Astrocyte of the spinal cord (primary cell): Measurements from ENCODE around the gene UNC93B1.

Experiments used
- DNase-seq: peaks from one replicate; pipeline ENCODE4 v3.0.0; 2011; ENCODE audit warnings: low read depth, low spot score
- H3K4me3 ChIP-seq: 2 replicates; pipeline ENCODE4 v1.5.1; 2011; ENCODE audit warnings: low read depth, mild to moderate bottlenecking, low read length, moderate library complexity
- in situ Hi-C: cut with HindIII; loops from 2 replicates; pipeline ENCODE4 v1.10.0; 2017; ENCODE audit warnings: low sequenced_read_pairs
- TF ChIP-seq, protein P1 (sequence below): IDR thresholded peaks from 2 replicates; pipeline ENCODE4 v1.5.1; 2012; ENCODE audit warnings: low read depth, mild to moderate bottlenecking, low read length, inconsistent platforms

The UNC93B1 gene

DNA sequence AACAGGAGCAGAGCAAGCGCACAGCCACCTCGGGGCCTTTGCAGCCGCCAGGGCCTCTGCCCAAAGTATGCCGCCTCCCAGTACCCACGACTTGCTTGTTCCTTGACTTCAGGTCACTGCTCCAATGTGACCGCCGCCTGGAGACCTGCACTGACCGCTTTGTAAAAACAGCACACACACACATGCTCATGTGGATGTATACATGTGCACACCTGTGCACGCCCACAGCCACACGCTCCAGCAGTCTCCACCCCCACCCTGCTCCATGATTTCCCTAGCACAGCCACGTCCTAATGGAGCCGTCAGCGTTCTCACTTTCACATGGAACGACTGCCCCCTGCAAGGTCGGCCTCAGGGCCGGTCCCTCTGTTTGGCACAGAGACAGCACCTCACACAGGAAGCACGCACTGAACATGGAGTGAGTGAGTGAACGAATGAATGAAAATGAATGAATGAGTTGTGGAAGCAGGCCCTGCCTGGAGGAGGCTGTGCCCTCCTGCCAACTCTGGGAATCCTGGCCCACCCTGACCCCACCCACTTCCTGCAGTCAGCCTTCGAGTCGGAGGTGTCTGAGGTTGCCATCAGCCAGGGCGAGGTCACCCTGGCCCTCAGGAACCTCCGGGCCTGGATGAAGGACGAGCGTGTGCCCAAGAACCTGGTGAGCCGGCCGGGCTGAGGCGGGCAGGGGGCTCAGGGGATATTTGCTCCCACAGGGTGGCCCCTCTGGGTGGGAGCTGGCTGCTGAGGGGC is 14.3 kb upstream of the UNC93B1 start:
- TF ChIP-seq, protein P1, sequence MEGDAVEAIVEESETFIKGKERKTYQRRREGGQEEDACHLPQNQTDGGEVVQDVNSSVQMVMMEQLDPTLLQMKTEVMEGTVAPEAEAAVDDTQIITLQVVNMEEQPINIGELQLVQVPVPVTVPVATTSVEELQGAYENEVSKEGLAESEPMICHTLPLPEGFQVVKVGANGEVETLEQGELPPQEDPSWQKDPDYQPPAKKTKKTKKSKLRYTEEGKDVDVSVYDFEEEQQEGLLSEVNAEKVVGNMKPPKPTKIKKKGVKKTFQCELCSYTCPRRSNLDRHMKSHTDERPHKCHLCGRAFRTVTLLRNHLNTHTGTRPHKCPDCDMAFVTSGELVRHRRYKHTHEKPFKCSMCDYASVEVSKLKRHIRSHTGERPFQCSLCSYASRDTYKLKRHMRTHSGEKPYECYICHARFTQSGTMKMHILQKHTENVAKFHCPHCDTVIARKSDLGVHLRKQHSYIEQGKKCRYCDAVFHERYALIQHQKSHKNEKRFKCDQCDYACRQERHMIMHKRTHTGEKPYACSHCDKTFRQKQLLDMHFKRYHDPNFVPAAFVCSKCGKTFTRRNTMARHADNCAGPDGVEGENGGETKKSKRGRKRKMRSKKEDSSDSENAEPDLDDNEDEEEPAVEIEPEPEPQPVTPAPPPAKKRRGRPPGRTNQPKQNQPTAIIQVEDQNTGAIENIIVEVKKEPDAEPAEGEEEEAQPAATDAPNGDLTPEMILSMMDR: no peak
- in situ Hi-C loops: no loop called here
- no peak overlapping the region for H3K4me3 ChIP-seq
- no peak for DNase-seq

GRCh38 chr11:68016904-68017817 is 13.3 kb upstream of the UNC93B1 start:
- TF ChIP-seq, protein P1: no peak
- in situ Hi-C loops: no loop called here
- H3K4me3 ChIP-seq: no peak overlapping the region
- no peak for DNase-seq

DNA sequence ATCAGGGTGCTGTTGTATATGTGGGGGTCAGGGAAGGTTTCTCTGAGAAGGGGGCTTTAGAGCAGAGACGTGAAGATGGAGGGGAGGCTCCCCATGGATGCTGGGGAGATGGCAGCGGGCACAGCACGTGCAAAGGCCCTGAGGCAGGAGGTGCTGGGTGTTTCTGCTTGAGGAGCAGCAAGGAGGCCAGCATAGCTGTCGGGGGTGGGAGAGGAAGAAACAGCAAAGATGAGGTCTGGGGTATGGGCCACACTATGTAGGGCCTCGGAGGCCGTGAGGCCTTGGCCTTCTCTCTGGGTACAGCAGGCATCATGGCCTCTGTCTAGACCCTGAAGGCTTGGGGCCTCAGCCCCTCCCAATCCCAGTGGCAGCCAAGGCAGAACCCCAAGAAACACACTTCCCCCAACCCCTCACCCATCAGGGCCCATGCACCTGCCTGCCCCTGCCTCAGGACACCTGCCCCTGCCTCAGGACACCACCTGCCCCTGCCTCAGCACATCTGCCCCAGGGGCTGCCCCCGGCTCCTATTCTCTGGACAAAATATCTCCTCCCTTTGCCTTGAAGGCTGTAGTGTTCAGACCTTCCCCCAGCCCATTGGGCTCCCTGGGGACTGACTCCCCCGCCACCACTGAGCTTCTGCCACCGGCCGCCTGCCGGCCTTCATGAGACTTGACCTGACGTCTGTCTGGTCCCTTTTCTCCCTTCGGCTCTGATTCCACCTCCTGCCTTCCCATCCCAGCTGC is 12.4 kb upstream of the UNC93B1 start:
- no peak overlapping the region for H3K4me3 ChIP-seq
- in situ Hi-C loops: no loop called here
- DNase-seq: no peak
- TF ChIP-seq, protein P1: no peak

GRCh38 chr11:68015467-68015866 is 11.6 kb upstream of the UNC93B1 start:
- TF ChIP-seq, protein P1: no peak
- in situ Hi-C loops: no loop called here
- DNase-seq: no peak
- H3K4me3 ChIP-seq: no peak overlapping the region

- TF ChIP-seq, protein P1: no peak
- no peak for DNase-seq
- no peak overlapping the region for H3K4me3 ChIP-seq
- in situ Hi-C loops: no loop called here
Observed at GRCh38 chr11:68014947-68015447, 11.1 kb upstream of the UNC93B1 start.

GRCh38 chr11:68014157-68014946 is 10.5 kb upstream of the UNC93B1 start:
- in situ Hi-C loops: no loop called here
- peak; percentile 79 for DNase-seq
- TF ChIP-seq, protein P1: no peak
- no peak overlapping the region for H3K4me3 ChIP-seq
